Measurements from ENCODE around the gene ZBTB45. TPM values are rescaled to one million over a fixed set of nuclear protein-coding genes. Genes with fewer than 3 reads are reported as not detected.
"Not testable (repeated sequence)": the region's sequence is repeated elsewhere in the genome, so short reads cannot be mapped to it uniquely, and the experiment has no call there.

ZBTB45 gene
- total RNA-seq, 1 donor from 2014 or later, result 6.9 TPM

DNA sequence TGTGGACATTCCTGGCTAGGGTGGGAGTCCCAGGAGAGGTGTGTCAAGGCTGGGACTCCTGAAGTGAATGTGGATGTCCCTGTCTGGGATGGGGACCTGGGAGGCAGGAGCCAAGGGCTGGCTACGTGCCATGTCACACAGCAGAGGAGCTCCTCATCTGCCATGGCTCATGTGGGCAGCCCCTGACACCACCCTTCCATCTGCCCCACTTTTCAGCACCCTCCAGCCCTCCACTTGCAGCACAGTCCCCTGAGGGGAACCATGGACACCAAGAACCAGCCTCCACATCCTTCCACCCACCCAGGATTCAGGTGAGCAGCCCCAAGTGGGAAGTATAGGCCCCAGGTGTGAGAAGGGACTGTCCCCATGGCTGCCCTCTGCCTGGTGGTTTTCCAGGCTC lies 41.7 kb downstream of the ZBTB45 start:
- DNase-seq (ENCODE audit: low spot score in 2 of 2) (no peak), FAIRE-seq (no peak)

DNA sequence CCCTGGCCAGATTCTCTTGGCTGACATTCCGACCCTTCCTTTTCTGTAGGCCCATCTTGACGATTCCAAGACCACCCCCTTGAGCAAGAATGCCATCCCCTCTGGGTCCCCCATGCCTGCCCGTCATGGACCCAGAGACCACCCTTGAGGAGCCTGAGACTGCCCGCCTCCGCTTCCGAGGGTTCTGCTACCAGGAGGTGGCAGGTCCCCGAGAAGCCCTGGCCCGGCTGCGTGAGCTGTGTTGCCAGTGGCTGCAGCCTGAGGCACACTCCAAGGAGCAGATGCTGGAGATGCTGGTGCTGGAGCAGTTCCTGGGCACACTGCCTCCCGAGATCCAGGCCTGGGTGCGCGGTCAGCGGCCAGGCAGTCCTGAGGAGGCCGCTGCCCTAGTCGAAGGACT lies 42.5 kb downstream of the ZBTB45 start:
- FAIRE-seq, result no peak
- no peak for DNase-seq (ENCODE audit: low spot score in 2 of 2)

DNA sequence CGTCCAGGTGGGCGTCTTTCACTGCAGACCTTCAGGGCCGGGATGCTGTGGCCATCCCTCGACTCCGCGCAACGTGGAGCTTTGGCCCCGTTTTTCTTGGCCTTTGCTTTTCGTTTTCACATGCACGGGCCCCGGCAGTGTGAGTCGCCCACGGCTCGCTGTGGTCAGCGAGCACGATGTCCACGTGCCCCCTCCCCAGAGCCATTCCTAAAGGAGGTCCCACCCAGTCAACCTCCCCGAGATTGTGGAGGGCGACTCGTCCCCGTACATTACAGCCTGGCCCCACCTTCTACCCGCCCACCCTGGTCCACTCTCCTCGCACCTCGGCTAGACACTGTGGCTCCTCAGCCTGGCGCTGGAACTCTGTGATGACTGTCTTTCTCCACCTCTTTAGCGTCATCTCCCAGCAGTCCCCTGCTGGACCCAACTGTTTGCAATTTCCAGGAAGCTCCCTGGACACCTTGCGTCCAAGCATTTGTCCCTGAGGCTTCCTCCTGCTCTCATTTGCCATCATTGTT lies 43.1 kb downstream of the ZBTB45 start:
- FAIRE-seq, result no peak

DNA sequence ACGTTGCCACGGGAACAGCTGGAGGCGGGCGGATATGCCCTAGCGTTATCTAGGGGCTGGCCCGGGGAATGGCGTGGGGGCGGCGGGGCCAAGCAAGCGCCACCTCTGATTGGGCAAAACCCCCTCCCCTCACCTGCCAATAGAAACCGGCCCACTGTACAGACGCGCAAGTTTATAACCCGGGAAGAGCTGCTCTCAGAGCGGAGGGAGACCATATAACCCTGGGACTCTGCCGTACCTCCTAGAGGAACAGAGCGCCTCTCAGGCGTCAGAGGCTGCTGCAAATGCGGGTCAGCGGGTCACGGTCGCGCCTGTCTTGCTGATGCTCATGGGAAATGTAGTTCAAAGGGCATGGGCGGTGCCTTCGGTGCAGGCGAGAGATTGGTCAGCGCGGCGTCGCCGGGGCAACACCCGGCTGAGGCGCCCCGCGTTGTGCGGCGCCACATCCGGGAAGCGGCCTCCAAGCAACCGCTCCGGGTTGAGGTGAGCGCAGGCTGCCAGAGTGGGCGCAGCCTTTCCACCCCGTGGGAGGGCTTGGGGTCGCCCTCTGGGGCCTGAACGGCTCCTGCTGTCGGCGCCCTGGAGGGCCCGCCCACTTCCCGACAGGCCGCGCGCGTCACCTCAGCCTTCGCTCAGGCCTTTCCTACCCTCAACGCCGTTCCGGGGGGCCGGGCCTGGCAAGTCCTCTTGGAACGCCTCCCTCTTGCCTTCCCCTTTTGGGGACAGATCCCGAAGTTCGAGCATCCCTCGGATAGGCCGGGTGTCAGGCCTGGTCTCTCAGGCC lies 43.7 kb downstream of the ZBTB45 start, which contains the start of gene ZNF446:
Gene ZNF446 (plus strand): TSS at position 639 of the 784 bp plus-strand sequence. CDS start 867 bp downstream, outside the sequence.
- no peak for FAIRE-seq
- peak; percentile 97 to 98 for DNase-seq (ENCODE audit: low spot score in 2 of 2)

More for the DNA sequence above, 43.1 kb downstream of the ZBTB45 start:
- DNase-seq (ENCODE audit: low spot score in 2 of 2), result peak in 1 of 2 donors; percentile 52

DNA sequence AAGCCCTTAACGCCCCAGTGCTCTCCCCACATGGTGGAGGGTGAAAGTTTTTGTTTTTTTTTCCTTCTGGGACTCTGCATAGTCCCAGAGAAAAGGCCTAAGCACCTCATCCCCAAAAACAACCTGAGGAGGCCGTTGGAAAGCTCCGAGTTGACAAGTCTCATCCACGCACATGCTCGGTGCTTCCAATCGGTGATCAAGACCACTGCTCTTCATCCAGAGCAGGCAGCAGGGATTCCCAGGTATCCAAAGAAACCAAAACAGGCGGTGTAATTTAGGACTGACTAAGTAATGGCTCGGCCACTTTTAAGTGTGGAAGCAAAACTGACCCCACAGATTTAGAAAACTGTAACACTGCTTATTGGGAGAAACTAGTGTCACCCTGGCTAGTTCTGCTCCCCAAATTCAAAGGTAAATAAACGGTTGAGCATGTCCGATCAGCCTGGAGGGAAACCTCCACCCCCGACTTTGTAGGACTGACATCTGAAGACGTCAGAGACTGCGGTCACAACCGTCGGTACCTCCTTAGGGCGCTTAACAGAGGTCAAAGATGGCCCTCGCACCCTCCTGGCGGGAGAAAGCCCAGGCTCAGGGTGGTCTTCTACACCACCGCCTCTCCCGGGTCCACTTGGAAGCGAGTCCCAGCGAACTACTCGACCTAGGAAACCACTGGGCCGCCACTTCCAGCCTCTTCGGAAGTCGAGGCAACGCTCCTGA lies 44.5 kb downstream of the ZBTB45 start:
- FAIRE-seq, result no peak
- DNase-seq (ENCODE audit: low spot score in 2 of 2), result no peak

DNA sequence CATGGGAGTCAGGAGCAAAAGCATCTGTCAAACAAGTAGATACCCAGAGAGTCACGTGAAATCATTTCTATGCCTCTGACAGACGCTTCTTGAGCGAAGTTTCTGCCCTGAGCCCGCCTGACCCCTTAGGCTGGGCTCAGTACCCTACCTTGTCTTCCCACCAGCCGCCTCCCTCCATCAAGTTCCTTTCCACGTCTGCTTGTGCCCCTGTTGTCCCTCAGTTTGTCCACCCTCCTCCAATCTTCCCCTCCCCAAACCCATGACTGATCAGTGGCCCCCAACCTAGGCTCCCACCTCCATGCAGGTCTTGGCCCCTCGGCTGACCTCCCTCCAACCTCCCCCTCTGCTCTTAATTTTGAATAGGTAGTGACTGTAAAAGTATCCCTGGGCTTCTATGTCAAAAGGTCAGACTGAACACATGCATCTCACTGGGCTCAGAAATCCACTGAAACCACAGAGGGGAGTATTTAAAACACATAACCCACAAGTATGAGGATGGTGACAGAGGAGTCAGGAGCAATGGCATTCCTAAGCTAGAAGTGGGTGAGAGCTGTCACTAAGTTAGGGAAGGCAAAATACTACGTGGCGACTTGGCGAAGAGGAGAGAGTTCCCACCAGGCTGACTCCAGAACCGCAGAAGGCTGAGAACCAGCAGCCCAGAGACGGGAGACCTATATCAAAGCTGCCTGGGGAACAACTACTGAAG lies 45.2 kb downstream of the ZBTB45 start:
- no peak for DNase-seq (ENCODE audit: low spot score in 2 of 2)
- FAIRE-seq, result no peak

DNA sequence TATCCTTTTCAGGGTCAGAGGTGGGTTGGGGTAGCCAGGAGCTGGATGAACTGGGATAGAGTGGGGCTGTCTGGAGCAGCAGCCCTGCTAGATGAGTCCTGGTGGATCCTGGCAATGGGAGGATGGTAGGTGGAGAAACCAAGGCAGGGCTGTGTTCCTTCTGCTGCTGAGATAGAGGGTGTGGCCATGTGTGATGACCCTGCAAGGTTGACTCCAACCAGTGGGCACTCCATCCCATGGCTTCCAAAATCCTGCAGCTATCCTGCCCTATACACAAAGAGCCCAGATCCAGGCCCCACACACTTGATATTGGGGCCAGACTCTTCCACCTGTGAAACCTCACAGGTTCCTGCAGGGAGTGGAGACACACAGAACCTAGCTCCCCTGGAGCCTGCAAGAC lies 45.8 kb downstream of the ZBTB45 start:
- FAIRE-seq (no peak), DNase-seq (ENCODE audit: low spot score in 2 of 2) (no peak)

DNA sequence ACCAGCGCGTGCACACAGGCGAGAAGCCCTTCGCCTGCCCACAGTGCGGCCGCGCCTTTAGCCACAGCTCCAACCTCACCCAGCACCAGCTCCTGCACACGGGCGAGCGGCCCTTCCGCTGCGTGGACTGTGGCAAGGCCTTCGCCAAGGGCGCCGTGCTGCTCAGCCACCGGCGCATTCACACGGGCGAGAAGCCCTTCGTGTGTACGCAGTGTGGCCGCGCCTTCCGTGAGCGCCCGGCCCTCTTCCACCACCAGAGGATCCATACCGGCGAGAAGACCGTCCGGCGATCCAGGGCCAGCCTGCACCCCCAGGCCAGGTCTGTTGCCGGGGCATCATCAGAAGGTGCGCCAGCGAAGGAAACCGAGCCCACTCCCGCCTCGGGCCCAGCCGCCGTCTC lies 47.9 kb downstream of the ZBTB45 start:
- no peak for DNase-seq (ENCODE audit: low spot score in 2 of 2)
- no peak for FAIRE-seq

DNA sequence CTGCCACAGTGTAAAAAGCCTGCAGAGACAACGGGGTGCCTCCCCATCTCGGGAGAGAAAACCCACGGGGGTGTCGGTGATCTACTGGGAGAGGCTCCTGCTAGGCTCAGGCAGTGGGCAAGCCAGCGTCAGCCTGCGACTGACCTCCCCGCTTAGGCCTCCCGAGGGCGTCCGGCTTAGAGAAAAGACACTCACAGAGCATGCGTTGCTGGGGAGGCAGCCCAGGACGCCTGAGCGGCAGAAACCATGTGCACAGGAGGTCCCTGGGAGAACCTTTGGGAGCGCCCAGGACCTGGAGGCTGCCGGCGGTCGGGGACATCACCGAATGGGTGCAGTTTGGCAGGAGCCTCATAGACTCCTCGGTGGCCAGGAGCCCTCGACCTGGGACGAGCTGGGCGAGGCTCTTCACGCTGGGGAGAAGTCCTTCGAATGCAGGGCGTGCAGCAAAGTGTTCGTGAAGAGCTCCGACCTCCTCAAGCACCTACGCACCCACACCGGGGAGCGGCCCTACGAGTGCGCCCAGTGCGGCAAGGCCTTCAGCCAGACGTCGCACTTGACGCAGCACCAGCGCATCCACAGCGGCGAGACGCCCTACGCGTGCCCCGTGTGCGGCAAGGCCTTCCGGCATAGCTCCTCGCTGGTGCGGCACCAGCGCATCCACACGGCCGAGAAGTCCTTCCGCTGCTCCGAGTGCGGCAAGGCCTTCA lies 48.6 kb downstream of the ZBTB45 start:
- FAIRE-seq; DNase-seq (ENCODE audit: low spot score in 2 of 2): not testable (repeated sequence)

DNA sequence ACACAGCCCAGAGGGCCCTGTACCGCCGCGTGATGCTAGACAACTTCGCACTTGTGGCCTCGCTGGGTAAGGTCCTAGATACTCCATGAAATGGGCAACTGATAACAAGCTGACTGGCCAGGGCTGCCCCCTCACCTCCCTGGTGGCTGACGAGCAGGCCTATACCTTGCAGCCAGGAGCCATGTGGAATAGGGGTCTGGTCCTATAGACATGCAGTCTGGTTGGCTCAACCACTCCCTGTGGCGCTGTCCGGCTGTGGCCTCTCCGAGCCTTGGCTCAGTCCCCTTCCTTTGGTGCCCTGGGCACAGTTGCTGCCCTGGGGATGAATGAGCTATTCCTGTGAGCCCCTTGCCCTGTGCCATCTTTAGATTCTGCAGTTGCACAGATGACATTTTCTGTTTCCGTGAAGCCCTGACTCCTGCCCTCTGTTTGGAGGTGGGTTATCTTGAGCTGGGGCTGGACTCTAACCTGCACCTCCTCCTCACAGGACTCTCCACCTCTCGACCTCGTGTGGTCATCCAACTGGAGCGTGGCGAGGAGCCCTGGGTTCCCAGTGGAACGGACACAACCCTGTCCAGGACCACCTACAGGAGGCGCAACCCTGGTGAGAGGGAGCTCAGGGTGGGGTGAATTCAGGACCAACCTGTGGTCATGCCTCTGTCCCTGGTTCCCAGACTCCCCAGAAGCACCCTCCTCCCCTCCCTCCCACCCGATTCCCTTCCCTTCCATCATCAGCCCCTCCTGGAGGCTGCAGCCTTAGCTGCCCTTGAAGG lies 50.2 kb downstream of the ZBTB45 start:
- FAIRE-seq (no peak), DNase-seq (ENCODE audit: low spot score in 2 of 2) (no peak)

DNA sequence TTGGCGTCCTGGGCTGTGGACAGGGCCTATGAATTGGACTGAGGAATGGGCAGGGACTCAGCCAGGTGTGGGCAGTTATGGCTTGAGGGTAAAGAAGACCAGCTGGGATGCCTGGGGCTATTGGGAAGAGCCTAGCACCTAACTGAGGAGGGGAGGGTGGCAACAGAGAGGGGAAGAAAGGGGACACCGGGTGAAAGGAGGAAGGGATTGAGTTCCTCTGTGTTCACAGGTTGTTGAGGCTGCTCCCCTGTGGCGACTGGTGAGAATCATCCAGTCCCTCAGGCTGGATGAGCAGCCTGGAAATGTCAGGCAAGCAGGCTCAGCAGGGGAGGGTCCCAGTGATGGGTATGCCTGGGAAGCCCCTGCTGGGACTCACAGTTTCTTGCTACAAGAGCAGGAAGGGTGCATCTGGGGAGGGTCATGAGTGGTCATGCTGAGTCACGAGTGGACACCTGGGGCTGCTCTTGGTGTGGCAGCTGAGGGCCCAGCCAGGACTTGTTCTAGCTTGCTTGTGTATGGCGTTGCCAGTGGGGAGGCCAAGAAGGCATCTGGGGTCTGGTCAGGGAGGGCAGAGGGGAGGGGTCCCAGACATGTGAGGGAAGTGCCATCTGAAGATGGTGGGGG lies 51.3 kb downstream of the ZBTB45 start:
- FAIRE-seq, result no peak
- DNase-seq (ENCODE audit: low spot score in 2 of 2), result no peak

DNA sequence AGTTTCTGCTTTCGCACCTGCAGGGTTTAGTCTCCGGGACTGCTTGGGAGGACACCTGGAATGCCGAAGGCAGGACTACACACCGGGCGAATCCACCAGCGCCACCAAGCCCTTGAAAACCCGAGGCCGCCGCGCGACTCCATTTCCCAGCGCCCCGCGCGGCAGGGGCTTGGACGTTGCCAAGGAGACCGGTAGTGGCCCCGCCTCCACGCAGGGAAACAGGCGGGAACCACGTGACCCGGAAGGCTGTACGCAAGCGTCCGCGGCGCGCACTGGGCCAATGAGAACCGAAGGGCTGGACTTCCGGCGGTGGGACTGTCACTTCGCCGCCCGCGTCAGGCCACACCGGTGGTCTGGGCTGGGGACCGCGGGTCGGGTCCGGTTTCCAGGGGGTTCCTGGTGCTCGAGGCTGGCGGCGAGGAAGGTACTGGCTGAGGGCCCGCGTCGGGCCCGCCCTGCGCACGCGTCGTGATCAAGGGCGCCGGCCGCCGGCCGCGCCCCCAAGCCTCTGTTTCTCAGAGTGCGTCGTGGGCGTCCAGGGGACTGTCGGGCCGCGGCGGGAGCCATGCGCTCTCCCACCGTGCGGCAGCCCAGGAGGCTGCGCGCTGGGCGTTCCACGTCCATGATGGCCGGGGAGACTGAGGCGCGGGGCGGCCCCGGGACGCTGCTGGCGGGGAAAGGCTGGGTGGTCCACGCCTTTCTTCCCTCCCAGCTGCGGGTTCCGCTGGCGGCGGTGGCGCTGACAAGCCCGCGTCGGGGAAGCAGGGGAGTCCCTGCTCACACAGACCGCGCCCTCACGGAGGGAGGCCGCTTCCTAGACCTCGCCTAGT lies 52.6 kb downstream of the ZBTB45 start, which contains the start of gene ZNF324:
Gene ZNF324 (plus strand): TSS at position 321 of the 830 bp plus-strand sequence. CDS start 2,106 bp downstream, outside the sequence.
- FAIRE-seq, result peak; percentile 61
- DNase-seq (ENCODE audit: low spot score in 2 of 2), result peak; percentile 100

DNA sequence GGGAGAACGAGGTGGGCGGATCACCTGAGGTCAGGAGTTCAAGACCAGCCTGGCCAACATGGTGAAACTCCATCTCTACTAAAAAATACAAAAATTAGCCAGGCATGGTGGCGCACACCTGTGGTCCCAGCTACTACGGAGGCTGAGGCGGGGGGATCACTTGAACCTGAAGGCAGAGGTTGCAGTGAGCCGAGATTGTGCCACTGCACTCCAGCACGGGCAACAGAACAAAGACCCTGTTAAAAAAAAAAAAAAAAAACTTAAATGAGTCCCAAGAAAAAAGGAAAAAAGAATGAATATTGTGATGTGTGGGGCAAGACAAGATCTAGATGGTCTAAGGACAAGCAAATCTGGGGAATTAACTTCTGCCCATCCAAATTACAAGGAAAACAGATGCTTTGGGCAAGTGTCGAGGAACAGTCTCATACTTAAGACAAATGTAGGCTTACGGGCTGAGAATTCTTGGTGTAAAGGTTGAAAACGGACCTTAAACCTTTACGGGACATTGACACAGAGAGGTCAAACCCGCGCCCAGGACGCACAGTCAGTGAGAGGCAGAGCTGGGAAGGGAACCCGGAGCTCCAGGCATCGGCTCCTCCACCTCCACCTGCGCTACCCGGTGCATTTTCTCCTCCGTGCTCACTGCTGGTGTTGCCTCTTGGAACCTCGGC lies 53.4 kb downstream of the ZBTB45 start:
- DNase-seq (ENCODE audit: low spot score in 2 of 2) (no peak), FAIRE-seq (no peak)
